Neutrophil (primary cell): ENCODE data around the gene TFR2.
"Not testable (repeated sequence)": the region's sequence is repeated elsewhere in the genome, so short reads cannot be mapped to it uniquely, and the experiment has no call there.

Source experiments
- H3K27ac ChIP-seq: fragments of 200-600 bp; sonication (generic); 2 replicates; pipeline ENCODE4 v1.5.1; 2016; ENCODE audit warnings: mild to moderate bottlenecking, moderate library complexity
- H3K27me3 ChIP-seq: fragments of 200-600 bp; sonication (generic); 2 replicates; pipeline ENCODE4 v1.6.0; 2016; ENCODE audit warnings: mild to moderate bottlenecking
- H3K36me3 ChIP-seq: fragments of 200-600 bp; sonication (generic); 2 replicates; pipeline ENCODE4 v1.5.1; 2017
- H3K4me1 ChIP-seq, 2 experiments: fragments of 200-600 bp in 1 of 2; sonication (generic) in 1 of 2; 1 replicate in 1 of 2; 2 replicates in 1 of 2; pipeline versions ENCODE4 v1.5.1 to v1.6.1; 2013 to 2016; ENCODE audit warnings: low read depth in 1 of 2, low read length in 1 of 2, mild to moderate bottlenecking in 1 of 2, moderate library complexity in 1 of 2; ENCODE audit not compliant: control insufficient read depth in 1 of 2, insufficient read depth in 1 of 2
- H3K4me3 ChIP-seq, 2 experiments: fragments of 200-600 bp in 1 of 2; sonication (generic) in 1 of 2; 1 replicate in 1 of 2; 2 replicates in 1 of 2; pipeline ENCODE4 v1.5.1; 2013 to 2016; ENCODE audit warnings: low read depth in 1 of 2, low read length in 1 of 2, mild to moderate bottlenecking in 1 of 2, moderate library complexity in 1 of 2
- H3K9me3 ChIP-seq: fragments of 200-600 bp; sonication (generic); 2 replicates; pipeline ENCODE4 v1.5.1; 2016
- TF ChIP-seq, protein P1 (sequence below): fragments of 200-600 bp; sonication (generic); IDR thresholded peaks from 2 replicates; pipeline ENCODE4 v1.5.1; 2016; ENCODE audit warnings: antibody characterized with exemption

Gene TFR2

DNA sequence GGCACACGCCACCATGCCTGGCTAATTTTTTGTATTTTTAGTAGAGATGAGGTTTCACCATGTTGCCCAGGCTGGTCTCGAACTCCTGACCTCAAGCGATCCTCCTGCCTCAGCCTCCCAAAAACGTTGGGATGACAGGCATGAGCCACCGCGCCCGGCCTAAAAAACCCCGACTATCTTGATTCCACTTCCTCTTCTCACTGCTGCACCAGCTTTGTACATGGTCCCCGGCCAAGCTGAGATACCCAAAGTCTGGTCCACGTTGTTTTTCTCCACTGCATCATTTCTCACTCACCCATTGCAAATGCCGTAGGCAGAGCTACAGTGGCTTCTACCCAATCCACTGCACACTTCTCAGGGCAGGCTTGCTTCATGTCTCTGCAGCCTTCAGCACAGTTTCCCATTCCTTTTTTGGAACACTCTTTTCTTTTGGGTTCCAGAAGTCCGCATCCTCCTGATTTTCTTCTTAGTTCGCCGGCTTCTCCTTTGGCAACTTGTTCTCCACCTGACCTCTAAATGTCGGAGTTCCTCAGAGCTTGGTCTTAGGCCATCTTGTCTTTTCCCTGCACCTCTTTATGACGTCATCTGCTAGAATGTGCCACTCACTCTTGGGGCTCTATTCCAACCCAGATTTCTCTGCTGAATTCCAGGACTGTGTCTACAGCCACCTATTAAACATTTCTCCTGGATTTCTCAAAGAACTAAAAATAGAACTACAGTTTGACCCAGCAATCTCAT lies 26.1 kb upstream of the TFR2 start:
- TF ChIP-seq, protein P1, sequence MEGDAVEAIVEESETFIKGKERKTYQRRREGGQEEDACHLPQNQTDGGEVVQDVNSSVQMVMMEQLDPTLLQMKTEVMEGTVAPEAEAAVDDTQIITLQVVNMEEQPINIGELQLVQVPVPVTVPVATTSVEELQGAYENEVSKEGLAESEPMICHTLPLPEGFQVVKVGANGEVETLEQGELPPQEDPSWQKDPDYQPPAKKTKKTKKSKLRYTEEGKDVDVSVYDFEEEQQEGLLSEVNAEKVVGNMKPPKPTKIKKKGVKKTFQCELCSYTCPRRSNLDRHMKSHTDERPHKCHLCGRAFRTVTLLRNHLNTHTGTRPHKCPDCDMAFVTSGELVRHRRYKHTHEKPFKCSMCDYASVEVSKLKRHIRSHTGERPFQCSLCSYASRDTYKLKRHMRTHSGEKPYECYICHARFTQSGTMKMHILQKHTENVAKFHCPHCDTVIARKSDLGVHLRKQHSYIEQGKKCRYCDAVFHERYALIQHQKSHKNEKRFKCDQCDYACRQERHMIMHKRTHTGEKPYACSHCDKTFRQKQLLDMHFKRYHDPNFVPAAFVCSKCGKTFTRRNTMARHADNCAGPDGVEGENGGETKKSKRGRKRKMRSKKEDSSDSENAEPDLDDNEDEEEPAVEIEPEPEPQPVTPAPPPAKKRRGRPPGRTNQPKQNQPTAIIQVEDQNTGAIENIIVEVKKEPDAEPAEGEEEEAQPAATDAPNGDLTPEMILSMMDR, result no peak
- Histone ChIP-seq H3K27me3 (peaks cover 75% of the 10 kb centered on the region), H3K27ac (no peak overlapping the region), H3K9me3 (no peaks in the 10 kb centered on the region), H3K4me1 (peaks cover under 1% of the 10 kb centered on the region in 2 experiments), H3K4me3 (no peak overlapping the region), H3K36me3 (no peaks in the 10 kb centered on the region)

DNA sequence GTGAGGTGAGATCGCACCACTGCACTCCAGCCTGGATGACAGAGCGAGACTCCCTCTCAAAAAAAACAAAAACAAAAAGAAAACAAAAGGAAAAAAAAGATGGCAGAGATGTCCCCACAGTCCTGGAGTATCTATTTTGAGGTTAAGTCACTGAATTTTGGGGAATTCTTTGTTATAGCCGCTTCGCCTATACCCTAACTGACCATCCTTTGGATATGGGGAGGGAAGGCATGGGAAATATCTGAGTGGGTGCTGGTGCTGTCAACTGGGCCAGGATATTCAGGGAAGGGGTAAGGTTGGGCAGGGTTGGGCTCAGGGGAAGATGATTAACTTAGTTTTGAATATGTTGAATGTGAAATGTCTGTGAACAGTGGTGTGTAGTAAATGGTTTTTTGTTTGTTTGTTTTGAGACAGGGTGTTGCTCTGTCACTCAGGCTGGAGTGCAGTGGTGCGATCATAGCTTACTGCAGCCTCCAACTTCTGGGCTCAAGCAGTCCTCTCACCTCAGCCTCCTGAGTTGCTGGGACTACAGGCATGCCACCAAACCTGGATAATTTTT lies 23.9 kb upstream of the TFR2 start:
- no peaks in the 10 kb centered on the region for H3K4me1 ChIP-seq
- no peaks in the 10 kb centered on the region for H3K36me3 ChIP-seq
- H3K27ac ChIP-seq, result no peak overlapping the region
- H3K4me3 ChIP-seq, result no peak overlapping the region
- TF ChIP-seq, protein P1, result no peak
- no peaks in the 10 kb centered on the region for H3K9me3 ChIP-seq
- H3K27me3 ChIP-seq, result peaks cover 68% of the 10 kb centered on the region

DNA sequence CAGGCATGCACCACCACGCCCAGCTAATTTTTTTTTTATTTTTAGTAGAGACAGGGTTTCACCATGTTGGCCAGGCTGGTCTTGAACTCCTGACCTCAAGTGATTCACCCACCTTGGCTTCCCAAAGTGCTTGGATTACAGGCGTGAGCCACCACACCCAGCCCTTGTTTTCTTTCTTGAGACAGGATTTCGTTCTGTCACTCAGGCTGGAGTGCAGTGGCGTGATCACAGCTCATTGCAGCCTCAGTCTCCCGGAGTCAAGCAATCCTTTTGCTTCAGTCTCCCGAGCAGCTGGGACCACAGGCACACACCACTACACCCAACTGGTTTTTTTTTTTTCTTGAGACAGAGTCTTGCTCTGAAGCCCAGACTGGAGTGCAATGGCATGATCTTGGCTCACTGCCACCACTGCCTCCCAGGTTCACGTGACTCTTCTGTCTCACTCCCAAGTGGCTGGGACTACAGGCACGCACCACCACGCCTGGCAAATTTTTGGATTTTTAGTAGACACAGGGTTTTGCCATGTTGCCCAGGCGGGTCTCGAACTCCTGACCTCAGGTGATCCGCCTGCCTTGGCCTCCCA lies 20.9 kb upstream of the TFR2 start:
- not testable (repeated sequence) for H3K27ac ChIP-seq, H3K36me3 ChIP-seq, H3K4me3 ChIP-seq, H3K4me1 ChIP-seq, H3K9me3 ChIP-seq
- H3K27me3 ChIP-seq, result peaks cover 78% of the 10 kb centered on the region

DNA sequence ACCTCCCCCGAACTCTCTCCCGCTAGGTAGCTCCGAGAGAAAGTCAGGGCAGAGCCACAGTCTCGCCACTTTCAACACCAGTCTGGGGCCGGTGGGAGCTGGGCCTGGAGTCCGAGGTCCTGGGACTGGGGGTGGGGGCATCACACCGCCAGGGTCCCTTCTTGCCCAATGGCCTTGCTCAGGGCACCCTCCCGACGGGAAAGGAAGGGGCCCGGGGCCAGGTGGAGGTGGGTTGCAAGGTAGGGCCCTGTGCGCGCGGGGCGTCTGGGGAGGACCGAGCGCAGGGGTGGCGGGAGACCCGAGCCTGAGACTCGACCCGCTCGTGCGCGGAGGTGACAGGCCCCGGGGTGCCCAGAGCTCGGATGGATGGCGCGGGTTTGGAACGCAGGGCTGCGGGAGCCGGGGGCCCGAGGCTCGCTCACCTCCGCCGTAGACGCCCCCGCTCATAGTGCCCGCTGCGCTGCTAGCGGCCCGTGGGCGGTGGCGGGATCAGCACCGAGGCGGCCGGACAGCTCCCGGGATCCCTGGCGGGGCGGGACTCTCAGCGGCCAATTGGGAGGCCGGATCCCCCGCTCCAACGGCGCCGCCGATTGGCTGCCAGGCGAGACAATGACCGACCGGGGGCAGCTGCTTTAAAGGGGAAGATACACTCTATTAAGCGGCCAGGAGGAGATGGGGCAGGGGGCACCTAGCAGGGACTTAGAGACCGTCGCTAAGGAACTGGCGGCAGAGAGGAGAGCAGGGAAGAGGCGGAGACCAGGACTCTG lies 14.7 kb upstream of the TFR2 start, which contains the start of gene ACTL6B:
Gene ACTL6B, minus strand, starts transcription at position 541 of the 767 bp plus-strand sequence. Its CDS starts 94 bp downstream, at position 447.
- H3K9me3 ChIP-seq, result no peaks in the 10 kb centered on the region
- TF ChIP-seq, protein P1, result no peak
- no peaks in the 10 kb centered on the region for H3K36me3 ChIP-seq
- H3K27ac ChIP-seq, result no peak within 1 kb of the TSS
- peaks cover 89% of the 10 kb centered on the region for H3K27me3 ChIP-seq
- H3K4me1 ChIP-seq, result peaks cover 0 to 3% of the 10 kb centered on the region in 2 experiments
- no peak within 1 kb of the TSS for H3K4me3 ChIP-seq

DNA sequence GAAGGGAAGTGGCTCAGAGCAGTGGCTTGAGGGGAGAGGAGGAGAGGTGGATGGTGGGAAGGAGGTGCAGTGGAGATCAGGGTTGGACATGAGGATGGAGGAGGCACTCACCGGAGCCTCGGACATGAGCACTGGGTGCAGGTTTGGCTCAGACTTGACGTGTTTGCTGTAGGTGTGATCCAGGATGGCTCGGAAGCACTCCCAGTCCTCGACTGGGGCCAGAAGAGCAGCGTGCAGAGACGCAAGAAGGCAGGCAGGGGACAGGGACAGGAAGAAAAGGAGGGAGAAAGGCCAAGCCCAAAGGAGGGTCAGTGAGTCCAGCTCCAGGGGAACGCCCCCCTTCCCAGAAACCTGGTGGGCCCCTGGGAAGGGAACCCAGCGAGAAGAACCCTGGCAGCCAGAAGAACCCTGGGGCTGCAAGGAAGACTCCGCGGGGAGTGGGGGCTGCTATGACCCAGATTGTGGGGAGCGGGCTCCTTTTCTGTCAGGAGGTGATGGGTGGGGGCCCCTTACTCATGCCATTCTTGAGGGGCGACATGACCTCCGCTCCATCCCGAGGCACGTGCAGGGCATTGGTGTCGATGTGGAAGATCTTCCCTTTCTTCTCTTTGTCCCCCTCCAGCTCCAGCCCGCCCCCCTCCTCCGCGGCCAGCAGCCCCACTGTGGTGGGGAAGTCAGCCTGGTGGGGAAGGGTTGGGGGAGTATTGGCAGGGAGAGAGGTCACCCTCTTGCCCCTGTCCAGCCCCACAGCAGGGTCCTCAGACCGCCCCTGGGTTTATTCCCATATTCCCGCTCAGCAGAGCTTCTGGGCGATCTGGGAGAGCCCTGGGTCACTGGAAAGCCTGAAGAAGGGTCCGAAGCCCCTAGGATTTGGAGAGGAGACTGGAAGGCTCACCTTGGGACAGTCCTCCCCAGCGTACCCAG lies 13.8 kb upstream of the TFR2 start:
- Histone ChIP-seq H3K9me3 (no peaks in the 10 kb centered on the region), H3K27me3 (peaks cover 83% of the 10 kb centered on the region)
- TF ChIP-seq, protein P1, result no peak

More for the DNA sequence above, 13.8 kb upstream of the TFR2 start:
- H3K36me3 ChIP-seq, result no peaks in the 10 kb centered on the region
- H3K27ac ChIP-seq, result no peak overlapping the region
- no peak overlapping the region for H3K4me3 ChIP-seq
- H3K4me1 ChIP-seq, result peaks cover 0 to 3% of the 10 kb centered on the region in 2 experiments
